Trophoblast cell (in vitro differentiated cells and primary cell): ENCODE data around the gene SLC66A2.
A peak's percentile ranks its signal among the peaks of the same experiment; 100 is the strongest.

Experiments
- DNase-seq, 2 donors: peaks; one replicate each; pipeline ENCODE4 v3.0.0-alpha.2; 2016
- H2AFZ ChIP-seq: 2 replicates; pipeline ENCODE4 v1.6.1; 2013; ENCODE audit warnings: low read length, moderate library complexity, mild to moderate bottlenecking; ENCODE audit not compliant: insufficient read depth, poor library complexity
- H2AK5ac ChIP-seq: 2 replicates; pipeline ENCODE4 v1.6.1; 2013; ENCODE audit warnings: mild to moderate bottlenecking, low read length
- H2BK120ac ChIP-seq: 2 replicates; pipeline ENCODE4 v1.6.1; 2013; ENCODE audit warnings: low read length, mild to moderate bottlenecking, moderate library complexity; ENCODE audit not compliant: insufficient read depth, poor library complexity
- H2BK12ac ChIP-seq: 2 replicates; pipeline ENCODE4 v1.6.1; 2013; ENCODE audit warnings: mild to moderate bottlenecking, low read length, moderate library complexity
- H2BK5ac ChIP-seq: 2 replicates; pipeline ENCODE4 v1.6.1; 2013; ENCODE audit warnings: low read length, low read depth, moderate library complexity, mild to moderate bottlenecking; ENCODE audit not compliant: poor library complexity
- H3K14ac ChIP-seq: 2 replicates; pipeline ENCODE4 v1.6.1; 2013; ENCODE audit warnings: mild to moderate bottlenecking, low read length
- H3K18ac ChIP-seq: 2 replicates; pipeline ENCODE4 v1.6.1; 2013; ENCODE audit warnings: mild to moderate bottlenecking, low read length
- H3K23ac ChIP-seq: 2 replicates; pipeline ENCODE4 v1.6.1; 2013; ENCODE audit warnings: low read length
- H3K27ac ChIP-seq: 2 replicates; pipeline ENCODE4 v1.5.1; 2013; ENCODE audit warnings: low read depth, mild to moderate bottlenecking, inconsistent platforms, low read length, moderate library complexity
- H3K27me3 ChIP-seq: 2 replicates; pipeline ENCODE4 v1.6.1; 2013; ENCODE audit warnings: inconsistent platforms, mild to moderate bottlenecking, low read length, moderate library complexity; ENCODE audit not compliant: insufficient read depth
- H3K36me3 ChIP-seq, 2 experiments: 1 replicate in 1 of 2; 2 replicates in 1 of 2; pipeline ENCODE4 v1.6.1; 2013; ENCODE audit warnings: low read length in 2 of 2, mild to moderate bottlenecking in 2 of 2, moderate library complexity in 1 of 2; ENCODE audit not compliant: insufficient read depth in 2 of 2, control insufficient read depth in 1 of 2
- H3K4ac ChIP-seq: 2 replicates; pipeline ENCODE4 v1.6.1; 2013; ENCODE audit warnings: low read depth, mild to moderate bottlenecking, low read length, moderate library complexity
- H3K4me1 ChIP-seq, 2 experiments: 1 replicate in 1 of 2; 2 replicates in 1 of 2; pipeline ENCODE4 v1.6.1; 2013; ENCODE audit warnings: low read length in 2 of 2, mild to moderate bottlenecking in 2 of 2, moderate library complexity in 1 of 2; ENCODE audit not compliant: insufficient read depth in 2 of 2, control insufficient read depth in 1 of 2
- H3K4me2 ChIP-seq: 2 replicates; pipeline ENCODE4 v1.6.1; 2013; ENCODE audit warnings: inconsistent platforms, mild to moderate bottlenecking, low read length, moderate library complexity
- H3K4me3 ChIP-seq: 2 replicates; pipeline ENCODE4 v1.5.1; 2013; ENCODE audit warnings: mild to moderate bottlenecking, low read depth, low read length, inconsistent platforms
- H3K79me1 ChIP-seq: one replicate; pipeline ENCODE4 v1.6.1; 2013; ENCODE audit warnings: low read length
- H3K79me2 ChIP-seq: 2 replicates; pipeline ENCODE4 v1.6.1; 2013; ENCODE audit warnings: low read length, mild to moderate bottlenecking; ENCODE audit not compliant: control insufficient read depth, insufficient read depth, poor library complexity
- H3K9ac ChIP-seq: 2 replicates; pipeline ENCODE4 v1.6.1; 2013; ENCODE audit warnings: mild to moderate bottlenecking, low read length
- H3K9me3 ChIP-seq: 2 replicates; pipeline ENCODE4 v1.6.1; 2013; ENCODE audit warnings: low read depth, mild to moderate bottlenecking, control low read depth, inconsistent platforms, low read length; ENCODE audit not compliant: insufficient read depth
- H4K12ac ChIP-seq: 2 replicates; pipeline ENCODE4 v1.6.1; 2013; ENCODE audit warnings: low read depth, mild to moderate bottlenecking, low read length, moderate library complexity
- H4K8ac ChIP-seq: 2 replicates; pipeline ENCODE4 v1.6.1; 2013; ENCODE audit warnings: low read depth, mild to moderate bottlenecking, low read length, moderate library complexity
- H4K91ac ChIP-seq: one replicate; pipeline ENCODE4 v1.6.1; 2013; ENCODE audit warnings: low read depth, mild to moderate bottlenecking, low read length, moderate library complexity
- WGBS: extraction: QIAGEN DNeasy Blood & Tissue Kit; methylation state at CpG from one replicate; pipeline ENCODE4 v1.1.7; 2013; ENCODE audit warnings: missing lambda C conversion rate; ENCODE audit not compliant: insufficient read length, insufficient coverage; ENCODE audit errors: extremely low coverage; 5-methylcytosine and 5-hydroxymethylcytosine counted together

The SLC66A2 gene

DNA sequence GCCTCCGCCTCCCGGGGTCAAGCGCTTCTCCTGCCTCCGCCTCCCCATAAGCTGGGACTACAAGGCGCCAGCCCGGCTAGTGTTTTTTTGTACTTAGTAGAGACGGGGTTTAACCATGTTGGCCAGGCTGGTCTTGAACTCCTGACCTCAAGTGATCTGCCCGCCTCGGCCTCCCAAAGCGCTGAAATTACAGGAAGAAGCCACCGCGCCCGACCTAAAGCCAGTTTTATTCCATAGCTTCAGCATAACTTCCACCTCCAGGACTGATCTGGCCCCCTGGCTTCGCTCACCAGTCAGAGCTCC is 37.7 kb upstream of the SLC66A2 start:
- H3K23ac ChIP-seq: no peak overlapping the region
- peaks cover 1% of the 10 kb centered on the region for H3K9me3 ChIP-seq
- no CpG with 5 or more reads among the region's 14 CpGs for WGBS

DNA sequence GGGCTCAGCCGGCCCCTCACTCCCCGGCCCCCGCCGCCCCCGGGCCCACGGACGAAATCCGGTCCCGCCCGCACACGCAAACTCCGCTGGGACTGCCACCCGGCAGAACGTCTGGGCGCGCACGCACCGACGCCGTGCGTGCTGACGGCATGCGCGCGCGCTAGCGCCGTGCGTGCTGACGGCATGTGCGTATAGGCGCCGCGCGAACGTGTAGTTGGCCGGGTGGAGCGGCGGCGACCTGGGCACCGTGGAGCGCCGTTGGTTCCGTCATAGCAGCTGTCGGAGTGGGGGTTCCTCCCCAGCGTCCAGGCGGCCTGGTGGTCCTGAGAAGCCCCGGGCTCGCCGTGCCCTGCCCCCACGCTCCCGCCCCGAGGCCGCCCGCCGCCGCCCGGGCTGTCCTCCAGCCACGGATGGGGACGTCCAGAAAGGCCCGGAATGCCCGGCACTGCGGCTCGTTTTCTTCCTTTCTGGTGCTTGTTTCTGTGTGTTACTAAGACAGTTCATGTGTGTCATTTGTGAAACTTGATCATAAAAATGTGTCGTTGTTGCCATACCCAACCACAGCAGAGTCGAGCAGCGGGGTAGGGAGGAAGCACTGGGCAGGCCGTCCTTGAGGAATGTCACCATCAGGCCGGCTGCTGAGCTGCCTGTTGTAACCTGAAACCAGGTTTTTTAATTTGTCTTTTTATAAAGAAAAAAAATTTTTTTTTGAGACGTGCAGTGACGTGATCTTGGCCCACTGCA is 37.2 kb upstream of the SLC66A2 start, which contains the start of gene TXNL4A:
Gene TXNL4A, minus strand, starts transcription at position 113 of the 744 bp plus-strand sequence. CDS start 171 bp downstream, outside the sequence.
- peak within 1 kb of the TSS; percentile 89 for H2AK5ac ChIP-seq
- no peaks in the 10 kb centered on the region for H3K27me3 ChIP-seq
- peak within 1 kb of the TSS; percentile 91 for H3K9ac ChIP-seq
- peak within 1 kb of the TSS; percentile 96 for H3K4me3 ChIP-seq
- H3K9me3 ChIP-seq: peaks cover 1% of the 10 kb centered on the region
- peaks cover 3 to 5% of the 10 kb centered on the region in 2 experiments for H3K4me1 ChIP-seq
- DNase-seq: peak; percentile 80 to 86
- peak within 1 kb of the TSS; percentile 95 for H3K14ac ChIP-seq
- H3K79me1 ChIP-seq: peaks cover 12% of the 10 kb centered on the region
- peak within 1 kb of the TSS; percentile 98 for H4K91ac ChIP-seq
- H3K79me2 ChIP-seq: peaks cover 18% of the 10 kb centered on the region
- H4K12ac ChIP-seq: peak within 1 kb of the TSS; percentile 98
- peak within 1 kb of the TSS; percentile 56 for H2BK5ac ChIP-seq
- peaks cover 7 to 16% of the 10 kb centered on the region in 2 experiments for H3K36me3 ChIP-seq
- peak within 1 kb of the TSS; percentile 95 for H2AFZ ChIP-seq
- H3K4ac ChIP-seq: peak within 1 kb of the TSS; percentile 94
- peak within 1 kb of the TSS; percentile 95 for H3K18ac ChIP-seq
- no peak within 1 kb of the TSS for H2BK12ac ChIP-seq
- peak within 1 kb of the TSS; percentile 79 for H2BK120ac ChIP-seq
- no CpG with 5 or more reads among the region's 71 CpGs for WGBS
- no peak within 1 kb of the TSS for H3K23ac ChIP-seq
- peak within 1 kb of the TSS; percentile 85 for H3K4me2 ChIP-seq
- H4K8ac ChIP-seq: peak within 1 kb of the TSS; percentile 100
- H3K27ac ChIP-seq: peak within 1 kb of the TSS; percentile 8

More for the DNA sequence above, 37.7 kb upstream of the SLC66A2 start:
- no peak overlapping the region for H2BK5ac ChIP-seq
- peak overlapping the region; percentile 81 for H2AK5ac ChIP-seq
- peaks cover 15% of the 10 kb centered on the region for H3K79me2 ChIP-seq
- H2BK12ac ChIP-seq: no peak overlapping the region
- no peak for DNase-seq
- peak overlapping the region; percentile 85 for H3K4me2 ChIP-seq
- peak overlapping the region; percentile 56 for H3K4me3 ChIP-seq
- peaks cover 4 to 12% of the 10 kb centered on the region in 2 experiments for H3K36me3 ChIP-seq
- peak overlapping the region; percentile 60 for H3K14ac ChIP-seq
- no peak overlapping the region for H3K27ac ChIP-seq
- H4K12ac ChIP-seq: no peak overlapping the region
- H3K4me1 ChIP-seq: peaks cover 3 to 5% of the 10 kb centered on the region in 2 experiments
- no peak overlapping the region for H4K91ac ChIP-seq
- no peaks in the 10 kb centered on the region for H3K27me3 ChIP-seq
- peak overlapping the region; percentile 45 for H2AFZ ChIP-seq
- H3K9ac ChIP-seq: no peak overlapping the region
- peak overlapping the region; percentile 47 for H3K18ac ChIP-seq
- no peak overlapping the region for H2BK120ac ChIP-seq
- H3K4ac ChIP-seq: peak overlapping the region; percentile 25
- H4K8ac ChIP-seq: peak overlapping the region; percentile 100
- H3K79me1 ChIP-seq: peaks cover 12% of the 10 kb centered on the region

DNA sequence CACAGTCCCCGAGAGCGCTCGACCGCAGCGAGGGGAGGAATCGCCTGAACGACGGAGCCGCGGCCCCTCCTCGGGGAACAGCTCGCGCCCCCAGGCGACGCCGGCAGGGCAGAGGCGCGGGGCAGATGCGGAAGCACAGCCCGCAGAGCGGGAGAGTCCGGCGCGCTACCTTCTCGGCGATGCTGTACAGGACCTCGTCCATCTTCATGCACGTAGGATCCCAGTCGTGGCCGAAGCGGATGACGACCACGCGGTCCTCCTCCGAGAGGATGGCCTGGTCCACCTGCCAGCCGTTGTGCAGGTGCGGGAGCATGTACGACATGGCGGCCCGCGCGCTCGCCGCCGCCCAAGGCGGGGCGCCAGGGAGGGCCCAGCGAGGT is 36.6 kb upstream of the SLC66A2 start:
- peak overlapping the region; percentile 88 for H4K91ac ChIP-seq
- peaks cover 1% of the 10 kb centered on the region for H3K9me3 ChIP-seq
- H3K4ac ChIP-seq: peak overlapping the region; percentile 94
- H3K79me1 ChIP-seq: peaks cover 12% of the 10 kb centered on the region
- H3K4me3 ChIP-seq: peak overlapping the region; percentile 96
- peaks cover 3 to 5% of the 10 kb centered on the region in 2 experiments for H3K4me1 ChIP-seq
- no peaks in the 10 kb centered on the region for H3K27me3 ChIP-seq
- H2AK5ac ChIP-seq: peak overlapping the region; percentile 89
- peak overlapping the region; percentile 60 for H4K12ac ChIP-seq
- H3K9ac ChIP-seq: peak overlapping the region; percentile 89
- H3K36me3 ChIP-seq: peaks cover 7 to 18% of the 10 kb centered on the region in 2 experiments
- H3K79me2 ChIP-seq: peaks cover 20% of the 10 kb centered on the region
- no peak overlapping the region for H3K23ac ChIP-seq
- H3K14ac ChIP-seq: peak overlapping the region; percentile 88
- no CpG with 5 or more reads among the region's 48 CpGs for WGBS
- peak overlapping the region; percentile 59 for H2BK120ac ChIP-seq
- no peak overlapping the region for H2BK12ac ChIP-seq
- H3K18ac ChIP-seq: peak overlapping the region; percentile 95
- H2BK5ac ChIP-seq: no peak overlapping the region
- peak overlapping the region; percentile 95 for H4K8ac ChIP-seq
- peak overlapping the region; percentile 92 for H2AFZ ChIP-seq
- no peak overlapping the region for H3K27ac ChIP-seq
- peak; percentile 54 to 77 for DNase-seq
- H3K4me2 ChIP-seq: peak overlapping the region; percentile 85

DNA sequence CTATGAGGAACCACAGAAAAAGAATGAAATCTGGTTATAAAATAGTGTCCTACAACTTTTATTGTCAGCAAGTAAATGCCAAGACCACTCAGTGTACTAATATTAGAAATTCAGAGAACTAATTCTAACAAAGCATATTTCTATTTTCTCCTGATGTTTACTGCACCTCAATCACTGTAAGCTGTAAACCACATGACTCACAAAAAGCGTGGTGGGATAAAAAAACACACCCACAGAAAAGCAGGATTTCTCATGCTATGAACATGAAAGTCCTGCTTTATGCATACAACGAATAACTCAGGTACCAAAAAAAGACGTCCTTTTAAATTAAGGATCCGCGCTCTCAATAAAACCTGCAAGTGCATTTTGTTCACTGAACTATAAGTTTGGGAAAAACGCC is 36.1 kb upstream of the SLC66A2 start:
- Histone ChIP-seq H2AFZ (no peak overlapping the region), H3K23ac (no peak overlapping the region), H4K8ac (no peak overlapping the region), H3K27ac (no peak overlapping the region), H4K91ac (no peak overlapping the region), H3K27me3 (no peaks in the 10 kb centered on the region), H3K14ac (no peak overlapping the region), H3K18ac (no peak overlapping the region), H3K79me1 (peaks cover 12% of the 10 kb centered on the region), H4K12ac (no peak overlapping the region), H2BK120ac (no peak overlapping the region), H2AK5ac (no peak overlapping the region), H3K4me1 (peaks cover 3 to 5% of the 10 kb centered on the region in 2 experiments), H3K4me3 (no peak overlapping the region), H3K79me2 (peaks cover 20% of the 10 kb centered on the region), H3K4ac (peak overlapping the region; percentile 71), H3K36me3 (peaks cover 10 to 21% of the 10 kb centered on the region in 2 experiments), H3K9ac (no peak overlapping the region), H3K9me3 (peaks cover 1% of the 10 kb centered on the region), H2BK5ac (no peak overlapping the region), H2BK12ac (no peak overlapping the region), H3K4me2 (peak overlapping the region; percentile 85)
- no CpG with 5 or more reads among the region's 6 CpGs for WGBS
- DNase-seq: peak in 1 of 2 donors; percentile 18
